BLaER1 (cell line): ENCODE data around the gene FTO.

Source experiments
- H3K27ac ChIP-seq: shearing (Covaris generic); formaldehyde crosslinking; 2 replicates; pipeline ENCODE4 v1.8.1; 2022
- H3K27me3 ChIP-seq: shearing (Covaris generic); formaldehyde crosslinking; 2 replicates; pipeline ENCODE4 v1.8.1; 2022
- H3K36me3 ChIP-seq: shearing (Covaris generic); formaldehyde crosslinking; 2 replicates; pipeline ENCODE4 v1.8.1; 2022
- H3K4me1 ChIP-seq: shearing (Covaris generic); formaldehyde crosslinking; 2 replicates; pipeline ENCODE4 v1.8.1; 2022
- H3K4me2 ChIP-seq: shearing (Covaris generic); formaldehyde crosslinking; 2 replicates; pipeline ENCODE4 v1.8.1; 2022
- H3K4me3 ChIP-seq: shearing (Covaris generic); formaldehyde crosslinking; 2 replicates; pipeline ENCODE4 v1.8.1; 2022
- H3K9ac ChIP-seq: shearing (Covaris generic); formaldehyde crosslinking; 2 replicates; pipeline ENCODE4 v1.8.1; 2022
- H3K9me3 ChIP-seq: shearing (Covaris generic); formaldehyde crosslinking; 2 replicates; pipeline ENCODE4 v1.8.1; 2022
- H4K20me1 ChIP-seq: shearing (Covaris generic); formaldehyde crosslinking; 2 replicates; pipeline ENCODE4 v1.8.1; 2022
- Cebpa-rat ChIP-seq: shearing (Covaris generic); IDR thresholded peaks from 2 replicates; pipeline ENCODE4 v1.8.1; 2022

The FTO gene

DNA sequence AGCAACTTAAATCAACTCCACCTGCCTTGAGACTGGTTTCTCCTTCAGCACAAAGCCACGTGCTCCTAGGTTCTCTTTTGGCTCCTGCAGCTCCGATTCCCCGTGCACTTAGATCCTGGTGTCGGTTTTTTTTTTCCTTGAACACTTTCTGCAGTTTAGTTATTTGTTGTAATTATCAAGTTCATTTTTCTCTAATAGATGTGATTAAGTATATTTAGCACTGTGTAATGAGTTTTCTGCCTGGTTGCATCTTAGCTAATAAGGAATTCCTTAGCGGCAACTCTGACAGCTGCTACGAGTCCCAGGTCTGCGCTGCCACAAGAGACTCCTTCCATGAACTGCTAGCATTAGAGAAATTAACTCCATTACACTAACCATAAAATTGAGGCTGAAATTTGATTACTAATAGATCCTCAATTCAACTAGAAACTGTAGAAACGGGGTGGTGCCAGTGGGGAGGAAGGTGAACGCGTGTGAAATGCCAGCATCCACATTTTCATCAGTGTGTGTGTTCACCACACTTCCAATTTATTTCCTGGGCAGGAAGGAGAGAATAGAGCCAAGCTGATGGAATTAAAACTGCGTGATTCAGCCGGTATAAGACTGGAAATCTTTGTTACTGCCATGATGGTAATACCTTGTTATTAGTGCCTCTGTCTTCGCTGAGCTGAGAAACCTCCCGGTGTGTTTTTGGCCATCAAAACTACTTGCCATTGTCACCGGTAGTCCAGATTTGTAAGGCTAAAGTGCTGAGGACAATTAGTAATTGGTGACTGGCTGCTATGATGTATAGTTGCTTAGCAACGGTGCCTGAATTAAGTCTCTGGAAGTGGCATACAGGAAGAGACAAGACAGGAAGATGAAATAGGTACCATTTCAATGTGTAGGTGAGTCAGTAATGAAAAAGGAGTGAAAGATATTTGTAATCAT lies 350.2 kb downstream of the FTO start:
- no peak overlapping the region for H3K27ac ChIP-seq
- H4K20me1 ChIP-seq: no peaks in the 10 kb centered on the region
- H3K36me3 ChIP-seq: 0 out of 2 replicates have a peak, but pooled peaks cover 4% of the 10 kb centered on the region
- H3K4me3 ChIP-seq: no peak overlapping the region
- no peaks in the 10 kb centered on the region for H3K4me1 ChIP-seq
- H3K9ac ChIP-seq: no peak overlapping the region
- H3K27me3 ChIP-seq: no peaks in the 10 kb centered on the region
- no peaks in the 10 kb centered on the region for H3K9me3 ChIP-seq
- TF ChIP-seq Cebpa-rat: no peak
- no peak overlapping the region for H3K4me2 ChIP-seq

DNA sequence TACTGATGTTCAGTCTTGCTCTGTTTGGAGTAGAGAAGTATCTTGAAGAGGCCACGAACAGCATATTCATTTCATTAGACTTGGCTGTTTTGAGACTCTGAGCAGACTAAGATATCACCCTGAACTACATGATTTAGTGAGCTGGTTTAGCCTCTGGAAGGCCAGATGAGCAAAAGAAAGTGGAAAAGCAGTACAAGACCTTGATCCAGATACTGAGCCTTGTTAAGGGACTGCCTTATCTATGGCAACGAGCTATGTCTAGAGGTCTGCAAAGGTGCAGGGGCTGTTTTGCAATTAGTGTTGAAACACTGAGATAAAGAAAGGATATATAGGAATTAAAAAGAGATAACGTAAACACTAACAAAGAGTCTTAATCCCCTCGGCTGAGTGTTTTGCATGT lies 351.2 kb downstream of the FTO start:
- Histone ChIP-seq H4K20me1 (no peaks in the 10 kb centered on the region), H3K27ac (no peak overlapping the region), H3K4me1 (no peaks in the 10 kb centered on the region), H3K27me3 (no peaks in the 10 kb centered on the region), H3K9ac (no peak overlapping the region), H3K36me3 (0 out of 2 replicates have a peak, but pooled peaks cover 4% of the 10 kb centered on the region), H3K4me2 (no peak overlapping the region), H3K4me3 (no peak overlapping the region), H3K9me3 (no peaks in the 10 kb centered on the region)
- TF ChIP-seq Cebpa-rat: no peak

DNA sequence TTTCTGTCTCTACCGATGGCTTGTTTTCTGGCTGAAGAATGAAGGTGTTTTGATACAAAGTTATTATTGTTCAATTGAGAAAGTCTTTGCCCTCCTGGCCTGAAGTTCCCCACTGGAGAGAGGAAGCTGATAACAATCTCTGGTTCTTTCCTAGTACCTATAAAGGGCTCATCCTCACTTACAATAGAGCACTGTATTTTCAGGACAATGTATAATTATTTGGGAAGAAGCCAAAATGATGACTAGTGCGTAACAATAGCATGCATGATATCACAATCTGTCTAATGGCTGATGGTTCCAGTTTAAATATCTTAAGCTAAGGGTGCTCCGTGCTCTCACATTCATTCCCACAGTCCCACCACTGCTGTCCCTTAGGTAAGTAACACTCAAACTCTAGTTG lies 351.9 kb downstream of the FTO start:
- Histone ChIP-seq H4K20me1 (no peaks in the 10 kb centered on the region), H3K9ac (no peak overlapping the region), H3K27me3 (no peaks in the 10 kb centered on the region), H3K4me3 (no peak overlapping the region), H3K4me1 (no peaks in the 10 kb centered on the region), H3K4me2 (no peak overlapping the region), H3K27ac (no peak overlapping the region), H3K36me3 (0 out of 2 replicates have a peak, but pooled peaks cover 4% of the 10 kb centered on the region), H3K9me3 (no peaks in the 10 kb centered on the region)
- no peak for TF ChIP-seq Cebpa-rat

DNA sequence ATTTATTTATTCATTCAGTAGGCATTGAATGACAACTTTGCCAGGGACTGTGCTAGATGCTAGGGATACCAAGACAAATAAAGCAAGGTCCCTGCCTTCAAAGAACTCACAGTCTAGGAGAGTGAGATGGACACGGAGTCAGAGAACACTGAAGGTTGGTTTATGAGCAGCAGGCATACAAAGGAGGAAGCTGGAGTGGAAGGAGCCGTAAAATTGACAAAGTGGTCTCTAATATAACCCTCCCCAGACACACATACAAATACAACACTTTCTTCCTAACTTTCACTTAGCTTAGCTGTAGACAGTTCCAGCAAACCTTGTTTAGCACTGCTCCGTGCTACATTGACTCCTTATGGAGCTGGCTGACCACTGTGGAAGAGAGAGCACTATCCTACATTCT lies 353.0 kb downstream of the FTO start:
- Histone ChIP-seq H3K9me3 (no peaks in the 10 kb centered on the region), H3K4me2 (no peak overlapping the region), H3K4me3 (no peak overlapping the region), H3K36me3 (0 out of 2 replicates have a peak, but pooled peaks cover 4% of the 10 kb centered on the region), H3K27me3 (no peaks in the 10 kb centered on the region), H3K27ac (no peak overlapping the region), H4K20me1 (no peaks in the 10 kb centered on the region), H3K4me1 (no peaks in the 10 kb centered on the region), H3K9ac (no peak overlapping the region)
- no peak for TF ChIP-seq Cebpa-rat

DNA sequence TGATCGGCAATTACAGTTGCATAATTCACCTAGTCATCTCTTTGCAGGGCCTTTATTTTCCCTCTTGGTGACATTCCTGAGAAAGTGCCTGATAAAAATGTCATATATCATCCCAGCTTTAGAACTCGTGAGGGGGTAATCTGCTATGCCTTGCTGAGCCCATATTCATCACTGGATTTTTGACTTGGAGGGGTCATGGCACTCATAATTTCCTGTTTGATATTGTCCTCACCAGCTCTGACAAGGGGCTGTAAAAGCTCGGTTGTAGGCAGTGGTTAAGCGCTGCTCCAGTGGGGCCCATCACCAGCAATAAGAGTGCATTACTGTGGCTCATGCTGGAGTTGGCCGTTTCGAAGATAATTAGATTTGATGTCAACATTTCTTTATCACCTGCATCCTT lies 355.4 kb downstream of the FTO start:
- H3K9ac ChIP-seq: no peak overlapping the region
- no peak overlapping the region for H3K4me2 ChIP-seq
- H3K27ac ChIP-seq: no peak overlapping the region
- no peak overlapping the region for H3K4me3 ChIP-seq
- TF ChIP-seq Cebpa-rat: no peak
- peaks cover 11% of the 10 kb centered on the region; the same call in 1 of the 2 replicates for H3K36me3 ChIP-seq
- H4K20me1 ChIP-seq: no peaks in the 10 kb centered on the region
- H3K27me3 ChIP-seq: no peaks in the 10 kb centered on the region
- no peaks in the 10 kb centered on the region for H3K9me3 ChIP-seq
- no peaks in the 10 kb centered on the region for H3K4me1 ChIP-seq

DNA sequence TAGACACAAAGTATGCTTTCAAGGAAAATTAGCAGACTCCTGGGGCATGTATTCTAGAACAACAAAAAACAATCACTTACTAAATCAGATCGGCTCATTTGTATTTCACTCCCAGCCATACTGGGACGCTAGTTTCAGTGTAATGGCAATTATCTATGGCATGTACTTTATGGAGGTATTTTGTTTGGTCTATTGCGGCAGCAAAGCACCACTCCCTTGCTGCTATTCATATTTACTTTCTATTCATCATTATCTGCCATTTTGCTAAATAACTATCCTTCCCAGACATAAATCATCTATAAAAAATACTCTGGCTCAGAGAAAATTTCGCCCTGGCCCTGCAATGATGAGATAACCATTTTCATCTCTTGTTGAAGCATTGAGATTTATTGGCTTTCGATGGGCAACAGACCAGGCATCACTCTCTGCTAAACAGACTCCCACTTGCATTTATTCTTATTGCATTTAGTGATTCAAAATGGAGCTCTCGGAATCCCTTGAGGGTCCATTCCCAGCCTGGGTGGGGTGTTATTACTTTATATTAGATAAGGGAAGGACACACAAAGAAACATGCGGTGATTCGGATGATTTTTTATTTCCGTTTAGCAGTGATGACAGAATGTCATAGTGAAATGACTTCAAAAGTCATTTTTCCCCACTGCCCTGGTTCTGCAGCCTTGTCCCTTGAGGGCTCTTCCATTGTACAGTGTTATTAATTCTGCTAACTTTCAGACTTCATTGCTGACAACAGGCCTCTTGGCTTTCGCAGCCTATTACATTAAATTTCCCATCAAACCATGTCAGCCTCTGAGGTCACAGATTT lies 356.9 kb downstream of the FTO start:
- Histone ChIP-seq H3K27me3 (no peaks in the 10 kb centered on the region), H3K36me3 (peaks cover 11% of the 10 kb centered on the region; the same call in 1 of the 2 replicates), H3K4me1 (no peaks in the 10 kb centered on the region), H3K4me2 (no peak overlapping the region), H3K4me3 (no peak overlapping the region), H4K20me1 (no peaks in the 10 kb centered on the region), H3K9me3 (no peaks in the 10 kb centered on the region), H3K27ac (no peak overlapping the region), H3K9ac (no peak overlapping the region)
- TF ChIP-seq Cebpa-rat: no peak

DNA sequence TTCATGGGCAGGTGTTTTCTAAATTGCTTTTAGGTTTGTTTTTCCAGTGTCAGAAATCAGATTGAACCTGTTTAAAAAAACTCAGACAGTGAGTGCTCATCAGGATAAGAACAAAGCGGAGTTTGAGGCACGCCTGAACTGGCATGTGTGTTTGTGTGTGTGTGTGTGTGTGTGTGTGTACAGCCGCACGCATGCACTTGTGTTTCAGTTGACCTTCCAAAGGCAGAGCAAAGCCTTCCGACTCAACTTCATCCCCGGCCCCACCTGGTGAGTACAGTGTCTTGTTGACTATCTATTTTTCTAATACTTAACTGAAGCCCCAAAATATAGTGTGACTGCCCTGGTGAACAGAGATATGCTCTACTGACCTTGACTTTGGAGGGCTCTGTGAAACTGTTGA lies 357.5 kb downstream of the FTO start:
- Histone ChIP-seq H3K27me3 (no peaks in the 10 kb centered on the region), H3K4me3 (no peak overlapping the region), H4K20me1 (no peaks in the 10 kb centered on the region), H3K27ac (no peak overlapping the region), H3K9me3 (no peaks in the 10 kb centered on the region), H3K9ac (no peak overlapping the region), H3K4me1 (no peaks in the 10 kb centered on the region), H3K36me3 (peaks cover 6% of the 10 kb centered on the region; the same call in 1 of the 2 replicates), H3K4me2 (no peak overlapping the region)
- TF ChIP-seq Cebpa-rat: no peak

DNA sequence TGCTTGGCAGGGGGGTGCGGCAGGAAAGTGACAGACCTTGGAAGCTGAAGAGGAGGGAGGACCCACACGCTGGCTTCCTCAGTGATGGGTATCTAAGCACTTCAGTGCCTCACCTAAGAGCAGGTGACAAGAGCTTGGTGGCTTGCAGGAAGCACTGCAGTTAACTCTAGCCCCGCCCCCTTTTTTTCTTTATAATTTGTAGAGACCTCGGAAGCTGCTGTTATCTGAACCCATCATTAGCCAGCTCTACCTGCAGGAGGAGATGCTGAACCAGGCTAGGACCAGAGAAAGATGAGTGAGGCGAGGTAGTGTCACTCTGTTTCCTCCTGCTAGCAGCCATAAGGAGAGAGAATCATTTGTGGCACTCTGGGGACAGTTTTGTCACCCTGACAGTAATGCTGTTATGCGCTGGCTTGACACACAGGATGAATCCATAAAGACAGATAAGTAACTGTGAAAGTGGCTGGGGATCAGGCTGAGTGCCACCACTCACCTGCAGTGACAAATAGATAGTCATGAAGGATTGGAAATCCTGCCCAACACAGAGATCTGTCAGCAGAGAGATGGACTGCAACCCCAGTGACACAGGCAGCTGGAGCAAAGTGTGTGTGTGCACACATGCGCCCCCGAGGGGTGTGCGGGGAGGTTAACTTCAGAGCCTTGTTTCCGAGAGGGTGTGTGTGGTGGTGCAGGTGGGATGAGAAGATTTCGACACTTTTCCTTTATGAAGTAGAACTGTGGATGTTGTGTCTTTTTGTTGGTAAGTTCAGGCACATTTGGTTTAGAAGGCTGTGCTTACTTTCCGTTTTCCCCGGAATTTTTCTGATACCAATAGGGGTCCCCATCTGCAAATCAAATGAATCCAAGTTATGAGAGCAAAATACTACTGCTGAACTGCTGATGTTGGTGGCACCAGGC lies 358.7 kb downstream of the FTO start:
- Histone ChIP-seq H3K4me2 (no peak overlapping the region), H3K27me3 (no peaks in the 10 kb centered on the region), H3K9me3 (no peaks in the 10 kb centered on the region), H3K4me3 (no peak overlapping the region), H3K27ac (no peak overlapping the region), H3K4me1 (no peaks in the 10 kb centered on the region), H3K36me3 (peaks cover 6% of the 10 kb centered on the region; the same call in 1 of the 2 replicates), H4K20me1 (no peaks in the 10 kb centered on the region), H3K9ac (no peak overlapping the region)
- no peak for TF ChIP-seq Cebpa-rat

DNA sequence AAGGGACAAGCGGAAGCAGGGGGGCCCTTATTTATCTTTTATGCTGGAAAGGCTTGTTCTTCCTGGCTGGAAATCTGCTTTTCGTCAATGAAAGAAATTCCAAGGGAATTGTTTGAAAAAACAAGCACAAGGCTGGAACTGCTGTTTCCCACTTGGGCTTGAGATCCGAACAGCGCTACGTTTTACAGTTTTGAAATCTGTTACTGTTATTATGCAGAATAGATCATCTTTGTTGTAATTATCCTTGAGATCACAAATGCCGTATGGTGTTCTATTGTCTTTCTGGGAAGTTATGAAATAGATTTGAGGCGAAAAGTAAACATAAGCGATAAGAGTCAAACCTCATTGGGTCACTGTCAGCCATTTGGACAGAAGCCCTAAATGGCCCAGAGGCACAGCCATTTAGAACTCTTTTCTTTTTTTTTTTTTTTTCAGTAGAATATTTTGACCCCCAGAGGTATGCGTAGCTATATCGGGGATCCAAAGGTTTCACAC lies 359.4 kb downstream of the FTO start:
- no peak overlapping the region for H3K4me2 ChIP-seq
- no peaks in the 10 kb centered on the region for H3K9me3 ChIP-seq
- H3K9ac ChIP-seq: no peak overlapping the region
- no peak overlapping the region for H3K27ac ChIP-seq
- H3K4me3 ChIP-seq: no peak overlapping the region
- TF ChIP-seq Cebpa-rat: no peak
- no peaks in the 10 kb centered on the region for H3K27me3 ChIP-seq
- no peaks in the 10 kb centered on the region for H3K4me1 ChIP-seq
- peaks cover 6% of the 10 kb centered on the region; the same call in 1 of the 2 replicates for H3K36me3 ChIP-seq
- no peaks in the 10 kb centered on the region for H4K20me1 ChIP-seq
